Limb (tissue), 2 donors: ENCODE results near the gene CHCHD10.

Source experiments
- DNase-seq, 2 donors: peaks; one replicate each; pipeline ENCODE4 v3.0.0-alpha.2; 2016; ENCODE audit errors: extremely low spot score in 2 of 2

The CHCHD10 gene

DNA sequence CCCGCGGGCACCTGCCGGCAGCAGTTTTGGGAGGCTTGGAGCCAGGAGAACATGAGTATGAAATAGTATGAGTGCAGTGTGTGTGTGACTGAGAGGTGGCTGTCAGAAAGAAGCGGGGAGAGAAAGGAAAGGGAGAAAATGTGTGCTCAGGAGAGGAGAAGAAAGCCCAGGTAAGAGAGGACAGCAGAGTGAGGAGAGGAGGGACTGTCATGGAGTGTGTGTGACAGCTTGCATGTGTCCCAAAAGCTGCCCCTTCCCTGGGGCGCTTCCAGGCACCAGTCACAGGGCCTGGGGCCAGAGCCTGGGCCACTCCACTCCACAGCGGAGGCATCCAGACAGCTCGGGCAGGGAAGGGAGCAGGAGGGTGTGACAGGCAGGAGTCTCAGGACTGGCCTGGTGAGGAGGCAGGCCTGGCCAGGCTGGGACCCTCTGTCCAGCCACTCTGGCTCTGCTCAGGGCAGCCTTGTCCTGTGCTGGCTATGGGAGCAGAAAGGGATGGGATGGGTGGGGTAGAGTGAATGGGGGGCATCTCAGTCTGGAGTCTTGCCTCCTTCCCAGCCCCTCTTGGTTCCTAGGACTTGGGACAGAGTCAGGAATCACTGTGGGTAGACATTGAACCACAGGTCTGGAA lies 5.8 kb upstream of the CHCHD10 start:
- DNase-seq: no peak

DNA sequence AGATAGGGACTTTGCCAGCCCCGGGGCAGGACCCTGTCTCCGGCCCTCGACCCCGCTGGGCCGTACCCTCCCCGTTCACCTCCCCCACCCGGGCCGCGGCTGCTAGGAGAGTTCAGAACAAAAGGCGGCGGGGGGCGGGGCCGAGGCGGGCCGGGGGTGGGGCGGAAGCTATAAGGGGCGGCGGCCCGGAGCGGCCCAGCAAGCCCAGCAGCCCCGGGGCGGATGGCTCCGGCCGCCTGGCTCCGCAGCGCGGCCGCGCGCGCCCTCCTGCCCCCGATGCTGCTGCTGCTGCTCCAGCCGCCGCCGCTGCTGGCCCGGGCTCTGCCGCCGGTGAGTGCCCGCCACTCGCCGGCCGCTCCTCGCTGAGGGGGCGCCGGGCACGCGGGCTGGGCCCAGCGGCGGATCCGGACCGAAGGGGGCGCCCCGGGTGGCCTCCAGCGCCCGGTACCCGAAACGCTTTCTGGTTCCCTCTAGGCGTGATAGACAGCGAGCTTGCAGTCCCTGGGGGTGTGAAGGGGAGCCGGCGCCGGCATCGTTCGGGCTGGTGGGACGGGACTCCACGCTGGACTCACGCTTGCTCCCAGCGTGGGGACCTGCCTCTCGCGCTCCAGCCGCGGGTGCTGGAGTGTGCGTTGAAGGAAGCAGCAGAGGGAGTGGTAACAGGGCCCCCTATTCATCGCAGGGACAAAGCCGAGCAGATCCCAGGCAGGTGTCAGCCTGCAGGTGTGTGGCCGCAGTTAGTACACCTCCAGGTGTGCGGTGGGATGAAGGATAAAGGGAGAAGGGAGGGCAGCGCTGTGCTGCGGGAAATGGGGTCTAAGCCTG lies 5.1 kb upstream of the CHCHD10 start, which contains the start of gene MMP11:
Gene MMP11 (plus strand): TSS at position 201 of the 825 bp plus-strand sequence. CDS start 22 bp downstream, at position 223.
- DNase-seq: peak in 1 of 2 donors; percentile 80

DNA sequence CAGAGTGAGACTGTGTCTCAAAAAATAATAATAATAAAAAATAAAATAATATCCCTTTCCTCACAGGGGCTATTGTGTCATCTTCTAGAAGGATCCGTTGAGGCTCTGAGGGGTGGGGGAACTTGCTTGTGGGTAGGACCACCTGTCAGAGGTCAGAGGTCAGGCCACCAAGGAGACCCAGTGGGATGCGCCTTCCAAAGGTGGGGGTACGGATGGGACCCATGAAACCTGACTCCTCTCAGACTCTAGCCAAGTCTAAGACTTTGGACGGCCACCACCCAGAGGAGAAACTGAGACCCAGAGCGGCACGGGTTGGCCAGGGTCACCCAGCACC lies 4.5 kb upstream of the CHCHD10 start:
- no peak for DNase-seq

DNA sequence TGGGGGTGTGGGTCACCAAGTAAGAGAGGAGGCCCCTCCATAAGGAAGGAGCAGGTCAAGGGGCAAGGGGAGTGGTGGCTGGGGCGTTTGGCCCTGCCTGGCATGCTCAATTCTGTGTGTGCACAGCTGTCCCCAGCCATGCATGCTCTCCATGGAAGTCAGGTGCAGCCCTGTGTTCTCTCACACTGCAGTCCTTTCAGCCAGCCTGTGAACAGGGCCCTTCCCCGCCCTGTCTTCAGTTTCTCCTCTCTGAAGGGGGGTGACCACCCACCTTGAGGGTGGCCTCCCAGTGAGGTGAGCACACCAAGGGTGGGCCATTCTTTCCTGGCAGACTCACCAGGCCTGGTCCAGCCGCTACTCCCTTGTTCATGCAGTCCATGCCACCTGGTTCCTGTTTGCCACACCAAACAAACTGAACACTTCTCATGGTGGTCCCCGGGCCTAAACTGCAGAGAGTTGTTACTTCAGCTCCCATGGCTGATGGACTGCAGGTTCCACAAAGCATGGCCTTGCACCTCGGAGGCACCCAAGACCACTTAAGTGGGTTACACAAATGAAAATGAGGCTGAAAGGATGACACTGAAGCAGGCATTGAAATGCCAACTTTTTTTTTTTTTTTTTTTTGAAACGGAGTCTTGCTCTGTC lies 1.7 kb upstream of the CHCHD10 start:
- DNase-seq: no peak

DNA sequence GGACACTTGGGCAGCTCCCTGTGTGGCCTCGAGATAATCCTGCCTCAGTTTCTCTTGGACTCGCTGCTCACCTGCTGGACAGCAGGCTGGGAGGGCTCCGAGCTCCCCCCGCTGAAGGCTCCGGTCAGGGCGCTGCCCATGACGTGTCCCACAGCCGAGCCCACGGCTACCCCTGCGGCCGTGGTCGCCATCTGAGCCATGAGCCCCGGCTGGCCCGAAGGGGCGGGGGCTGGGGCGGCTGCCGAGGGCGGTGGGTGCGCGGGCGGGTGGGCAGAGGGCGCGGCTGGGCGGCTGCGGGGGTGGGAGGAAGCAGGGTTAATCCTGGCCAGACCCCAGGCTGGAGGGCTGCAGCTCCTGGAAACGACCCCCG lies 484 bp downstream of the CHCHD10 start:
- DNase-seq: no peak

DNA sequence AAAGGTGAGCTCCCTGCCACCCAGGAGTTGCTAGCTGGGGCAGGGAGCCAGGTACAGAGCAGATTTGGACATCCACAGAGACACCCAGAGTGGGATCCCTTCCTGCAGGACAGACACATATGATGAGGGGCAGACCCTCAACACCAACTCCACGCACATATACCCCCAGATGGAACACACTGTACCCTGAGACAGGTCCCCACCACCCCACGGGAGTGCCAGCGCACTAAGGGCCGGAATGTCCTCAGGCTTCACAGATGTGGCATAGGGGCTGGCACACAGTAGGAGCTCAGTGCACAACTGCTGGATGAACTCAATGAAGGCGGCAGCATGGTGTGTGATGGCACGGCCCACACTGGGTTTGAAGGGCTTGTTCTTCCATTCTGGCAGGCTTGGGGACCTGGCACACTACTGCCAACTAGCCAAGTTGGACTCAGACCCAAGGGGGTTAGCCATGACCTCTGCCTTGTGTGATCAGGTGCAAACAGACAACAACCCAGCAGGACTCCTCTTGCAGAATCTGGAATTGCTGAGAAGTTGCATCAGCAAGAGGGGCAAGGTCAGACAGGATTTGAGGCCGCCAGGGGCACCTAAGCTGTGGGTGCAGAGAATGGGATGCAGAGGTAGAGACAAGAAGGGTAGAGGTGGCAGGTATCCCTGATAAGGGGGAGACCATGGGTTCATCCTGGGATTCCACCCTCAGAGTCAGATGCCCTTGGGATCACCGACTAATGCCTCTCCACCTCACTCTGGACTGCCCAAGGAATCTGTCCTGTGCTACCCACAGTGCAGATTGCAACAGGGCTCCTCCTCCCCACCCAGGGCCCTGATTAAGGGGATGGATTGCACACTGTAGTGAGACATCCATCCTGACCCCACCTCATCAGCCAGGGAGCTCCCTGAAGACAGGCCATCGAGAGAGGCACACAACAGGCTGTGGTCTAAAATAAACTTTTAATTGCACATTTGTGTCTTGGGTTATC lies 2.6 kb downstream of the CHCHD10 start:
- DNase-seq: no peak

DNA sequence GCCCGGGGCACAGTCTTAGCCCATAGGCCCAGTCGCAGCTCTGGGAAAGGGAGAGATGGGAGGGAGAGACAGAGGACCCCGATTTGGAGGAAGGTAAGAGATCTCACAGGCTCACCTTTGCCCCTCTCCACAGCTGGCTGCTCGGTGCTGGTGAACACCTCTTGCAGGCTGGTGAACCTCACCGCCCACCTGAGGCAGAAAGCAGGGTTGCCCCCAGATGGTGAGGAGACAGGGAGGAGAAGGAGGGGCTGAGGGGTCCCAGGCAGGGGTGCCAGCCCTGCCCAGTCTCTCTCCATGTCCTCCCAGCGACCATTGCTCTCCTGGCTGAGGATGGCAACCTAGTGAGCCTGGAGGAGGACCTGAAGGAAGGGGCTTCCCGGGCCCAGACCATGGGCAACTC lies 3.8 kb downstream of the CHCHD10 start:
- DNase-seq: no peak

DNA sequence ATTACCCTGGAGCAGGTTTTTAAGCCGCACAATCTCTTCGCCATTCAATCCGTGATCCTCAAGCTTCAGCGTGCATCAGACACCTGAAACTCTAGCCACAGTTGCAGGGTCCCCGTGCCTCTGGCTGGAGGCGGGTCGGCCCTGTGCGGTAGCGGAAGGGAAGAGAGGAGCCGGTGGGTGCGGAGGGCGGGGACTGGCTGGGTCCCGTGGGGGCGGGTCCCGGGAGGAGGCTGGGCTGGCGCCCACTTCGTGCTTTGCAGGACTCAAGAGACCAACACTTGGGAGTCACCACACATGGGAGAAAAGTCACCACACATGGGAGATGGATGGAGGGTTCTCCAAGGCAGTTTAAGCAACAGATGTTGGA lies 4.2 kb downstream of the CHCHD10 start:
- DNase-seq: peak in 1 of 2 donors; percentile 46

DNA sequence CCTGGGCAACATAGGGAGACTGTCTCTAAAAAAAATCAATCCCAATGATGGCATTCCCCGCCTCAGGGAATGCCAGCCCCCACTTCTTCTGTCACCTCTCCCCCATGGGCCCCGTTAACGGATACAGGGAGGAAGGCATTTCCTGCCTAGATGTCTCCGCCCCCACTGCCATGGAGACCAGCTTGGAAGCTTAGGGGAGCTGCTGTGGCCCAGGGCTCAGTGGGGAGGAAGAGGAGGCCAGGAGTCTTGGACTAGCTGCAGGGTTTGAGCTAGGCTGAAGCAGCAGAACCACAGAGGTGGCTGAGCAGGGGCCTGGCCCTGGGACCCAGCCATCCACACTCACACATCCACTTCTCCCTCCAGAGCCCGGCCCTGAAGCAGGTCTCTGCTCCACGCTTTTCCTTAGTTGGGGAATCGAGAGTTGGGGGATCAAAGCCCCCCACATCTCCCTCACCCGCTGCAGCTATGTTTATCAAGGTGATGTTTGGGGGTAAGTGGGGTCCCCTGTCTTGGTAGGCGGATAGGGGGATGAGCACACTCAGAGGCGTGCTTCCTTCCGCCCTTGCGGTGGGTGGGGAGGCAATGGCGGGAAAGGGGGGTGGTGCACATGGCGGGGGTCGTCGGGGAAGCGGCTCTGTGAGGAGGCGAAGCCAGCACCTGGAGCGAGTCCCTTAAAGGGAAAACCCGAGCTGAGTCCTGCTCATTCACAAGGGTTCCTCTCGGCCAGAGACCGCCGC lies 4.8 kb downstream of the CHCHD10 start, which contains the start of gene C22orf15:
Gene C22orf15 (plus strand): TSS at position 149 of the 737 bp plus-strand sequence. CDS start 317 bp downstream, at position 466.
- DNase-seq: peak in 1 of 2 donors; percentile 51

DNA sequence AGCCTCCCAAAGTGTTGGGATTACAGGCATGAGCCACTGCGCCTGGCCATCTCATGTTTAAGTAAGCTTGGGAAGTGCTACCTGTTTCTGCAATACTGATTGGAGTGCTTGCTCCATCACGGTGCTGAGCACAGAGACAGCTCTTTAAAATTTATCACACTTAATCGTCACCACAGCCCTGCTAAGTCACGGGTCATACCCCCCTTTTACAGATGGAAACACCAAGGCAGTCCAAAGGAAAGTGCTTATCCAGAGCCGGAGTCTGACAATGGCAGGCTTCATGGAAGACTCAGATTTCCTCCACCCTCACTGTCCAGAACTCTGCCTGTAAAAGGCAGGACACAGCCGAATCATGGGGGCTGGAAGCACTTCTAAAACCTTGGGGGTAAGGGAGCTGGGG lies 7.7 kb downstream of the CHCHD10 start:
- DNase-seq: no peak

DNA sequence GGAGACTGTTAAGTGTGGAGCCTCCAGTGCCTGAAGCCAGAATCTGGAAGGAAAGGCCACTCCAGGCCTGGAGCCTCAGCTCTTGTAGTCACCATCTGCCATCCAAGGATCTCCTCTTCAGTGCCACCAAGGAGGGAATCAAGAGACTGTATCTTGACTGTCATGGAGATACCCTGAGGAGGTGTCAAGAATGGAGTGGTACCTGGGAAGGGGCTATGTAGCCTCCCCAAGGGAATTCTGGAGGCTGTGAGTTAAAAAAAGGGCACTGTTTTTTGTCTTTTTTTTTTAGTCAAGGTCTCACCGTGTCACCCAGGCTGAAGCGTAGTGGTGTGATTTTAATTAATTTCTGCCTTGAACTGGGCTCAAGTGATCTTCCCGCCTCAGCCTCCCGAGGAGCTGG lies 8.2 kb downstream of the CHCHD10 start:
- no peak for DNase-seq

DNA sequence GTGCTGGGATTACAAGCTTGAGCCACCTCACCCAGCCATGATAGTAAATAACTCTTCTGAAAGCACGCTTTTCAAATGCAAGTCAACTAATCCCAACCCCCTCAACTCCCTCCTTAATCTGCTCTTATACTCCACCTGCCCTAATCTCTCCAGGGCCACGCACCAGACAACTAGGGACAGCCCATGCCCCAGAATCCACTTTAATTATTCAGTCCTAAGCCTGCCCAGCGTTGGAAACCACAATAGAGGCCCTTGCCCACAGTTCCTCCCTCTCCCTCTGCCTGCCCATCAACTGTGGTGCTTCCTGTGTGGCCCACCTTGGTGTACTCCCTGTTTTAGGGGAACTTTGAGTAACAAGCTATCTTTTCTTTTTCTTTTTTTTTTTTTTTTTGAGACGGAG lies 10.9 kb downstream of the CHCHD10 start:
- DNase-seq: no peak

DNA sequence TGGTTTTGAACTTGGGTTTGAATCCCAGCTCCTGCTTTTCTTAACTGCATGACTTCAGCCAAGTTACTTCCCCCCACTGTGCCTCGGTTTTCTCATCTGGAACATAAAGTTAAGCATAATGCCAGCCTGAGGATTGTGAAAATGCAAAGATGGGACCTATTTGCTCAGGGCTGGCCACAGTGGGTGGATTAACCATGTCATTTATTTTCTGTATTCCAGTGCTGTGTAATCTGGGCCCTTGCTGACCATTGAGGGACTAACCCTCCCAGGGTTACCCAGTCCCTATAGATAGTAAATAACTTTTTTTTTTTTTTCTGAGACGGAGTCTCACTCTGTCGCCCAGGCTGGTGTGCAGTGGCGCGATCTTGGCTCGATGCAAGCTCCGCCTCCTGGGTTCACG lies 12.1 kb downstream of the CHCHD10 start:
- no peak for DNase-seq

DNA sequence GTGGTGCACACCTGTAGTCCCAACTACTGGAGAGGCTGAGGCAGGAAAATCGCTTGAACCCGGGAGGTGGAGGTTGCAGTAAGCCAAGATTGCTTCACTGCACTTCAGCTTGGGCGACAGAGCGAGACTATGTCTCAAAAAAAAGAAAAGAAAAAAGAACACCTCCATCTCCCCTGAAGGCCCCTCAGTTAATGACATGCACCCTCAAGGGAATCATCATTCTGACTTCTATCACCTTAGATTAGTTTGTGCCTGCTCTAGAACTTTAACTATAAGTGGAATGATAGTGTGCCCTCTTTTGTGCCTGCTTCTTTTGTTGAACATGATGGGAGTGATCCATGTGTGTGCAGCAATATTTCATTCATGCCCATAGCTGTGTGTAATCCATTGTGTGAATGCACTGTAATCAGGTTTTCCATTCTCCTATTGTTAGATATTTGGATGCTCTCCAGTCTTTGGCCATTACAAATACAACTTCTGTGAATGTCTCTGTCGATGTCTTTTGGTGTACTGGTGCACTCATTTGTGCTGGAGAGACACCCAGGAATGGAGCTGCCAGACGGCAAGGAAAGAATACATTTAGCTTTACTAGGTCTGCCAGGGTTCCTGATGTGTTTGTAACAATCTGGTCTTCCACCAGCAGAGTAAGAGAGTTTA lies 12.7 kb downstream of the CHCHD10 start:
- DNase-seq: no peak

DNA sequence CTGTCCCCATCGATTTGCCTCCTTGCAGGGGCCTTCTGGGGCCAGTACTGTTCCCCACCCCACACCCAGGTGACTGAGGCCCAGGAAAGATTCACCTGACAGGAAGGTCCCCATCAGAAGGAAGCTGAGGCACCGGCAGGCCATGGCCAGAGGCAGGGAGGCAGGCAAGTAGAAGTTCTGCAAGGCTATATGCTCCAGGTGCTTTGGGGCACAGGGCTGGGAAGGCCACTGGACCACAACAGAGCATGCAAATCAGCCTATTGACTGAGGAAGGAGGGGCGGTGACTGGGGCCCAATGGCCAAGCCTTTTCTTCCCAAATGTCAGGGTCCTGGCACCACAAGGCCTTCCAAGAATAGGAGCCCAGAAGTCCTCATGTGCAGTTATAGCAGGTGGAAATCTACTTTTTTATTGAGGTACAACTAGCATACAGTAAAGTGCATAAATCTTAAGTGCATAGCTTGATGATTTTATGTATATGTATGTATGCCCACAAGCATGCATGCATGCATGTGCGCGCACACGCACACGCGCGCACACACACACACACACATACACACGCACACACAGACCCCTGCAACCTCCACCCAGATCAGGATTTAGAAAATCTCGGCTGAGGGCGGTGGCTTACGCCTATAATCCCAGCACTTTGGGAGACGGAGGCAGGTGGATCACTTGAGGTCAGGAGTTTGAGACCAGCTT lies 13.4 kb downstream of the CHCHD10 start, which contains the start of gene VPREB3:
Gene VPREB3 (minus strand): TSS at position 206 of the 700 bp plus-strand sequence. CDS start 62 bp downstream, at position 144.
- no peak for DNase-seq

DNA sequence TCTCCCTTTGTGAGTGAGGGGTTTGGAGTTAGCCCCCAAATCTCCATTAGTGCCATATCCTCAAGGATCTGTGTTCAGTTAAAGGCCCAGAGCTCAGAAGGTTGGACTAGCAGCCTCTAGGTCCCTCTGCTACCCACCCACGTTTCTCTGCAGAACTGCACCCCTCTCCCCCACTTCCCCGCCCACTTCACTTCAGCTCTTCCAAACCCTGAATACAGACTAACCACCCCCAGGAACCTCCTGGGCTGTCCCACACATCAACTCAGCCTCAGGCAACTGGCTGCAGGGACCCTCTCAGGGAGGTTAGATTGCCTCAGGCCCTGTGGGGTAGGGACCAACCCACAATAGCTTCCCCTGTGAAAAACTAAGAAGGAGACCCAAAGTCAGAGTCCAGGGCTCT lies 14.4 kb downstream of the CHCHD10 start:
- no peak for DNase-seq

DNA sequence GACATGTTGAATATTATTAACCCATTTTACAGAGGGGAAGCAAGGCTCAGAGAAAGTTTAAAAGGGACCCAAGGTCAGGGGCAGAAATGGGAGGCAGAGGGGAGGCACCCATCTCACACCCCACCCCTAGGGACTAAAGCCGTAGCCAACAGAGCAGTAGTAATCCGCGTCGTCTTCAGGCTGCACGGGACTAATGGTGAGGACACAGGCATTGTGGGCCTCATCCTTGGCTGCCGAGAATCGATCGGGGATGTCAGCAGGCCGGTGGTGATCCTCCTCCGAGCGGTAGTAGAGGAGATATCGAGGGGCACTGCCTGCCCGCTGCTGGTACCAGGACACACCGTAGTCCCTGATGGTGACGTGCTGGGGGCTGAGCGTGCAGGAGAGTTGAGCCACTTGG lies 15.0 kb downstream of the CHCHD10 start:
- no peak for DNase-seq

DNA sequence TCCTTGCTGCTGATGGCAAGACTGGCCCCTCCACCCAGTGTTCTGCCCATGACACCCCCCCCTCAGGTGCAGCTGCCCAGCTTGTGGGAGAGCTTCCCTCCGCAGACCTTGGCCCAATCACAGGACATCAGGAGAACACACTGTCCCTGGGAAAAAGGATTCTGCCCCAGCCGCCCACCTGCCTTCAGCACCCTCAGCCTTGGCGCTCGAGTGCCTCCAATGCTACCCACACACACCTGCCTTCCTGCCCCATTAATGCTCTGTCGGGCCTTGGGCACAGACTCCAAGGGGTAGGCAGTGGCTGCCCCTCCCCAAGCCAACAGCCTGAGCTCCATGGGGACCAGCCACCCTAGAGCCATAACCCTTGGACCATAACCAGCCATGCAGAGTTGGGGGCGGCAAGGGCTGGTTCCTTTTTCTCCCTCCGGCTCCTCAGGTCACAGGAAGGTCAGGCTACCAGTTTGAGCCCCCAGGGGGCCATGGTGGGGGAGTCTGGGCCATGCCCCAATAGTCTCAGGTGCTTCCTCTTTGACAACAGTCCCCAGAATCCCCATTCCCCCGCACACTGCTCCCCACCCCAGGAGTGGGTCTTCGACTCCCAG lies 15.6 kb downstream of the CHCHD10 start:
- DNase-seq: no peak

DNA sequence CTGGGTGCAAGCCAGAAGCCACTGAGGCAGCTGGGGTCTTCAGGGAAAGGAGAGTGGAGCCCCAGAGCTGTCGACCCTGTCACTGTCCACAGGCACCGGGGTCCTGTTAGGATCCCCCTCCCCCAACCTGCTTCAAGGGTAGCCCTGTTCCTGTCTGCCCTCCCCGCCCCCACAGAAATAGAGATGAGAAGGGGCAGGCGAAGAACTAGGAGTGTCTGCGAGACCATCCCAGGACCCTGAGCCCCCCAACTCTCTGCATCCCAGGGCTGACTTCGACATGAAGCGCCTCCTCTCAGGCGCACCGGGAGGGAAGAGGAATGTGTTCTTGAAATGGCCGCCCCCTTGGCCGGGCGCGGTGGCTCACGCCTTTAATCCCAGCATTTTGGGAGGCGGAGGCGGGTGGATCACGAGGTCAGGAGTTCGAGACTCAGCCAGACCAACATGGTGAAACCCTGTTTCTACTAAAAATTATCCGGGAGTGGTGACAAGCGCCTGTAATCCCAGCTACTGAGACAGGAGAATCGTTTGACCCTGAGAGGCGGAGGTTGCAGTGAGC lies 16.3 kb downstream of the CHCHD10 start:
- peak in 1 of 2 donors; percentile 32 for DNase-seq
